ENCODE measurements around the gene AMACR.
"Not testable (repeated sequence)": the region's sequence is repeated elsewhere in the genome, so short reads cannot be mapped to it uniquely, and the experiment has no call there.

The AMACR gene

GRCh38 chr5:34037726-34038125 is 29.9 kb upstream of the AMACR start:
- DNase-seq (ENCODE audit: low spot score) = no peak

GRCh38 chr5:34035756-34036155 is 27.9 kb upstream of the AMACR start:
- no peak for DNase-seq (ENCODE audit: low spot score)

- no peak for DNase-seq (ENCODE audit: low spot score)
Observed at GRCh38 chr5:34034534-34035327, 26.9 kb upstream of the AMACR start.

GRCh38 chr5:34031966-34032365 is 24.1 kb upstream of the AMACR start:
- no peak for DNase-seq (ENCODE audit: low spot score)

GRCh38 chr5:34031117-34031516 is 23.3 kb upstream of the AMACR start:
- no peak for DNase-seq (ENCODE audit: low spot score)

GRCh38 chr5:34030585-34030984 is 22.7 kb upstream of the AMACR start:
- not testable (repeated sequence) for DNase-seq (ENCODE audit: low spot score)

GRCh38 chr5:34030048-34030447 is 22.2 kb upstream of the AMACR start:
- no peak for DNase-seq (ENCODE audit: low spot score)

GRCh38 chr5:34028349-34028748 is 20.5 kb upstream of the AMACR start:
- DNase-seq (ENCODE audit: low spot score) = no peak

GRCh38 chr5:34026089-34026761 is 18.4 kb upstream of the AMACR start:
- DNase-seq (ENCODE audit: low spot score) = no peak

GRCh38 chr5:34022121-34022705 is 14.4 kb upstream of the AMACR start:
- DNase-seq (ENCODE audit: low spot score) = no peak

- no peak for DNase-seq (ENCODE audit: low spot score)
Observed at GRCh38 chr5:34021334-34021733, 13.5 kb upstream of the AMACR start.

GRCh38 chr5:34020726-34021125 is 12.9 kb upstream of the AMACR start:
- no peak for DNase-seq (ENCODE audit: low spot score)

GRCh38 chr5:34017254-34017653 is 9.4 kb upstream of the AMACR start:
- no peak for DNase-seq (ENCODE audit: low spot score)

GRCh38 chr5:34016750-34017149 is 8.9 kb upstream of the AMACR start:
- no peak for DNase-seq (ENCODE audit: low spot score)

- DNase-seq (ENCODE audit: low spot score) = no peak
Observed at GRCh38 chr5:34016222-34016621, 8.4 kb upstream of the AMACR start.

- DNase-seq (ENCODE audit: low spot score) = no peak
Observed at GRCh38 chr5:34015120-34015822, 7.4 kb upstream of the AMACR start.

GRCh38 chr5:34014626-34015025 is 6.8 kb upstream of the AMACR start:
- no peak for DNase-seq (ENCODE audit: low spot score)

- no peak for DNase-seq (ENCODE audit: low spot score)
Observed at GRCh38 chr5:34013547-34013946, 5.7 kb upstream of the AMACR start.

GRCh38 chr5:34012791-34013190 is 4.9 kb upstream of the AMACR start:
- no peak for DNase-seq (ENCODE audit: low spot score)

GRCh38 chr5:34011536-34011935 is 3.7 kb upstream of the AMACR start:
- no peak for DNase-seq (ENCODE audit: low spot score)

- DNase-seq (ENCODE audit: low spot score) = not testable (repeated sequence)
Observed at GRCh38 chr5:34010146-34010545, 2.3 kb upstream of the AMACR start.

- DNase-seq (ENCODE audit: low spot score) = no peak
Observed at GRCh38 chr5:34009610-34010009, 1.8 kb upstream of the AMACR start.

- no peak for DNase-seq (ENCODE audit: low spot score)
Observed at GRCh38 chr5:34008802-34009201, 952 bp upstream of the AMACR start.

Measured in ecto neural progenitor cell (in vitro differentiated cells).